GM12878 (cell line): ENCODE data around the gene RIMS1. TPM values are rescaled to one million over a fixed set of nuclear protein-coding genes. Genes with fewer than 3 reads are reported as not detected.

Experiments
- ATAC-seq: fragments of 200-7000 bp; cut with Tn5 transposase; 3 replicates; pipeline ENCODE4 v1.9.1; 2020; ENCODE audit warnings: mild to moderate bottlenecking, moderate library complexity
- BruUV-seq: library from RNA; stranded (reverse); fragments of 400-500 nt; replicated peaks from 2 replicates; lab custom pipeline; 2021; lab: Mats Ljungman, UMichigan
- CTCF ChIA-PET: fragments of 300-600 bp; sonication (Branson Sonifier 250); formaldehyde crosslinking; extraction: SDS; loops from one replicate; lab custom pipeline; 2021; ENCODE audit warnings: inconsistent platforms; lab: Yijun Ruan, JAX
- POLR2A ChIA-PET: fragments of 350-600 bp; formaldehyde crosslinking; extraction: SDS; loops from one replicate; lab custom pipeline; 2021; ENCODE audit warnings: inconsistent platforms; lab: Charles Lee
- RAD21 ChIA-PET: fragments of 300-600 bp; sonication (Branson Sonifier 250); formaldehyde crosslinking; loops from one replicate; lab custom pipeline; 2023; ENCODE audit warnings: antibody characterized with exemption; ENCODE audit not compliant: unreplicated experiment; lab: Charles Lee
- SMC1A ChIA-PET: fragments of 300-600 bp; sonication (Branson Sonifier 250); formaldehyde crosslinking; loops from one replicate; lab custom pipeline; 2023; ENCODE audit not compliant: unreplicated experiment, uncharacterized antibody; lab: Charles Lee
- DNase-seq: peaks from one replicate; pipeline ENCODE4 v3.0.0-alpha.2; 2011; ENCODE audit warnings: low read depth, low spot score
- FAIRE-seq: peaks from 3 replicates; lab custom pipeline; 2011; peaks lifted over from hg19 to GRCh38; lab: Jason Lieb, UNC
- H2AFZ ChIP-seq: 2 replicates; pipeline ENCODE4 v1.6.0; 2011; ENCODE audit warnings: low read depth, low read length, control low read depth; ENCODE audit not compliant: control insufficient read depth
- H3K27ac ChIP-seq: 2 replicates; pipeline ENCODE4 v1.5.1; 2011; ENCODE audit warnings: control low read depth; ENCODE audit not compliant: control insufficient read depth, insufficient read depth
- H3K27me3 ChIP-seq, 2 experiments: replicated peaks in 1 of 2; 2 replicates each; pipeline versions ENCODE4 v1.6.0 to v1.6.1; 2011; ENCODE audit warnings: low read length in 1 of 2; ENCODE audit not compliant: control insufficient read depth in 2 of 2, insufficient read depth in 2 of 2
- H3K36me3 ChIP-seq, 2 experiments: 2 replicates each; pipeline ENCODE4 v1.5.1; 2011; ENCODE audit warnings: low read length in 1 of 2; ENCODE audit not compliant: control insufficient read depth in 2 of 2, insufficient read depth in 2 of 2
- H3K4me1 ChIP-seq: 2 replicates; pipeline ENCODE4 v1.6.1; 2011; ENCODE audit warnings: mild to moderate bottlenecking, low read length, moderate library complexity, mixed read lengths; ENCODE audit not compliant: control insufficient read depth, insufficient read depth
- H3K4me2 ChIP-seq: 2 replicates; pipeline ENCODE4 v1.6.0; 2011; ENCODE audit warnings: control low read depth; ENCODE audit not compliant: control insufficient read depth, insufficient read depth
- H3K4me3 ChIP-seq: fragments of 200-600 bp; sonication (generic); 2 replicates; pipeline ENCODE4 v1.5.1; 2016
- H3K79me2 ChIP-seq: 2 replicates; pipeline ENCODE4 v1.6.0; 2011; ENCODE audit warnings: low read length; ENCODE audit not compliant: control insufficient read depth, insufficient read depth
- H3K9ac ChIP-seq: 2 replicates; pipeline ENCODE4 v1.8.0; 2011; ENCODE audit warnings: low read length, control low read depth, mixed read lengths; ENCODE audit not compliant: control insufficient read depth, insufficient read depth
- H3K9me3 ChIP-seq: replicated peaks from 3 replicates; pipeline ENCODE4 v1.5.1; 2011; ENCODE audit warnings: mild to moderate bottlenecking, low read length; ENCODE audit not compliant: control insufficient read depth, insufficient read depth
- H4K20me1 ChIP-seq: 2 replicates; pipeline ENCODE4 v1.6.0; 2011; ENCODE audit not compliant: control insufficient read depth, insufficient read depth
- CBFB ChIP-seq: IDR thresholded peaks from 2 replicates; pipeline ENCODE4 v1.6.1; 2016; ENCODE audit warnings: antibody characterized with exemption, low read depth
- CBX5 ChIP-seq: sonication (generic); IDR thresholded peaks from 2 replicates; pipeline ENCODE4 v1.6.1; 2016; ENCODE audit warnings: low read depth, moderate library complexity, mild to moderate bottlenecking, inconsistent platforms
- CREM ChIP-seq: IDR thresholded peaks from 2 replicates; pipeline ENCODE4 v1.6.1; 2014; ENCODE audit warnings: antibody characterized with exemption, low read depth
- EGR1 ChIP-seq, 2 experiments: IDR thresholded peaks; 1 replicate in 1 of 2; 2 replicates in 1 of 2; pipeline ENCODE4 v1.6.1; 2011 to 2012; ENCODE audit warnings: low read depth in 2 of 2, low read length in 2 of 2, borderline replicate concordance in 1 of 2, mild to moderate bottlenecking in 1 of 2, moderate library complexity in 1 of 2
- JUND ChIP-seq: IDR thresholded peaks from 2 replicates; pipeline ENCODE4 v1.6.1; 2012; ENCODE audit warnings: low read depth, mild to moderate bottlenecking, low read length, improper control_type of control experiment, moderate library complexity
- KAT2A ChIP-seq: conservative IDR thresholded peaks from 2 replicates; pipeline ENCODE4 v1.6.1; 2011; ENCODE audit warnings: low read depth, low read length; ENCODE audit not compliant: control insufficient read depth
- MYB ChIP-seq: fragments of 150-350 bp; IDR thresholded peaks from 2 replicates; pipeline ENCODE4 v1.6.1; 2014; ENCODE audit warnings: mild to moderate bottlenecking, low read depth, low read length, borderline replicate concordance
- NBN ChIP-seq: fragments of 450-650 bp; IDR thresholded peaks from 2 replicates; pipeline ENCODE4 v1.6.1; 2016
- NR2C1 ChIP-seq: fragments of 450-650 bp; IDR thresholded peaks from 2 replicates; pipeline ENCODE4 v1.6.1; 2017; ENCODE audit warnings: antibody characterized with exemption, mild to moderate bottlenecking, moderate library complexity
- RAD21 ChIP-seq: IDR thresholded peaks from 2 replicates; pipeline ENCODE4 v1.6.1; 2011; ENCODE audit warnings: mild to moderate bottlenecking, low read depth, low read length, moderate library complexity; ENCODE audit not compliant: insufficient read depth
- RFX5 ChIP-seq: IDR thresholded peaks from 2 replicates; pipeline ENCODE4 v1.6.1; 2011; ENCODE audit warnings: low read depth, low read length, improper control_type of control experiment
- SIX5 ChIP-seq: IDR thresholded peaks from 2 replicates; pipeline ENCODE4 v1.6.1; 2011; ENCODE audit warnings: mild to moderate bottlenecking, low read depth, low read length, moderate library complexity; ENCODE audit not compliant: severe bottlenecking
- SMARCA5 ChIP-seq: fragments of 450-650 bp; IDR thresholded peaks from 2 replicates; pipeline ENCODE4 v1.6.1; 2017; ENCODE audit warnings: mild to moderate bottlenecking
- SP1 ChIP-seq: IDR thresholded peaks from one replicate; pipeline ENCODE4 v1.6.1; 2011; ENCODE audit warnings: low read depth, low read length
- YY1 ChIP-seq: IDR thresholded peaks from 2 replicates; pipeline ENCODE4 v1.6.1; 2011; ENCODE audit warnings: low read depth, mild to moderate bottlenecking, low read length
- ZNF24 ChIP-seq: fragments of 450-650 bp; IDR thresholded peaks from 2 replicates; pipeline ENCODE4 v1.6.1; 2017; ENCODE audit warnings: antibody characterized with exemption, mild to moderate bottlenecking
- ZNF622 ChIP-seq: fragments of 450-650 bp; IDR thresholded peaks from 2 replicates; pipeline ENCODE4 v1.6.1; 2017; ENCODE audit warnings: mild to moderate bottlenecking, inconsistent platforms
- WGBS: methylation state at CpG from one replicate; pipeline ENCODE4 v1.1.6; 2016; ENCODE audit warnings: low lambda C conversion rate; ENCODE audit not compliant: insufficient replicate concordance, insufficient coverage; ENCODE audit errors: missing lambda C conversion rate; 5-methylcytosine and 5-hydroxymethylcytosine counted together
- in situ Hi-C: fragments of 300-500 bp; cut with MboI; formaldehyde crosslinking; loops from 9 replicates; pipeline ENCODE4 v1.14.3; 2018; ENCODE audit warnings: mixed read lengths
- intact Hi-C: fragments of 100-400 bp; cut with micrococcal nuclease; formaldehyde crosslinking; loops from one replicate; pipeline ENCODE4 v1.14.2; 2022; ENCODE audit not compliant: unreplicated experiment
- polyA plus RNA-seq, 11 experiments: library from polyadenylated mRNA; depleted of rRNA in 4 of 11; unstranded in 6 of 11; stranded (reverse) in 5 of 11; fragments of >200 nt; fragmentation: Nextera tagmentation in 4 of 11; fragmentation: Illumina TruSeq in 1 of 11; extraction: Ambion mirVana in 4 of 11; extraction: Trizol in 1 of 11; gene quantifications; 1 replicate in 1 of 11; 2 replicates in 10 of 11; pipeline versions ENCODE4 v1.2.1 to v1.2.3, GENCODE V29; 2011 to 2016; ENCODE audit warnings: inconsistent platforms in 2 of 11, missing spikeins in 2 of 11, low read depth in 1 of 11
- total RNA-seq, 4 experiments: library from RNA; depleted of rRNA in 3 of 4; stranded (reverse); fragments of >200 nt in 3 of 4; fragmentation: Illumina TruSeq in 1 of 4; extraction: Trizol in 1 of 4; gene quantifications; 2 replicates each; pipeline versions ENCODE4 v1.2.1 to v1.2.3, GENCODE V29; 2013 to 2021
- TF ChIP-seq, protein P1 (sequence below): IDR thresholded peaks from 2 replicates; pipeline ENCODE4 v1.6.1; 2011; ENCODE audit warnings: borderline replicate concordance, low read depth, mild to moderate bottlenecking, moderate library complexity, mixed read lengths, low read length; ENCODE audit not compliant: insufficient read depth; ENCODE audit errors: extremely low read length
- TF ChIP-seq, protein P2 (sequence below): fragments of 450-650 bp; IDR thresholded peaks from 2 replicates; pipeline ENCODE4 v1.6.1; 2014; ENCODE audit warnings: mild to moderate bottlenecking

Gene RIMS1
- total and polyA plus RNA-seq, 10 of the 15 experiments (the other 5 are each of a cell fraction or from before 2014, with no cell fraction given) = 0.05 to 0.76 (median 0.23) TPM

DNA sequence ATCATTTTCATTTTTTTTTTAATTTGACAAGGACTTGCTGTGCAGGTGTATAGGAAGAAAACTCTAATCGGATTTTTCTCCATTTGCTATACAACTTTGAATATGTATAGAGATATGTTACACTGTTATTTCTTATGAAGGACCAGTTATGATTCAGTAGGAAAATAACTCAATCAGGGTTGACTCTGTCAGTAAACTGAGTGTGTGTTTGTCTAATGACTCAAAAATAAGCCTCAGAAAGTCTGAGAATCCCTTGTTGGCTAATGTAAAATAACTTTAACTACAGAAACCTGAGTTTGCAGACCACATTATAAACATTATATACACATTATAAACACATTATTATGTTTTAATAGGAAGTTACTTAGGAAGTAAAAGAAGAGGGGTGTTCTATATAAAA is 352.6 kb downstream of the RIMS1 start:
- ATAC-seq (no peak), DNase-seq (no peak), FAIRE-seq (no peak)
- POLR2A ChIA-PET = no interaction called here
- Histone ChIP-seq H3K79me2 (no peaks in the 10 kb centered on the region), H3K4me2 (no peak overlapping the region), H4K20me1 (no peaks in the 10 kb centered on the region), H3K4me3 (no peak overlapping the region), H2AFZ (no peak overlapping the region), H3K36me3 (no peaks in the 10 kb centered on the region), H3K4me1 (no peaks in the 10 kb centered on the region), H3K9me3 (no peaks in the 10 kb centered on the region), H3K27me3 (no peaks in the 10 kb centered on the region), H3K27ac (no peak overlapping the region), H3K9ac (no peak overlapping the region)
- no TSS peak for BruUV-seq
- in situ Hi-C loops (no loop called here), intact Hi-C loops (no loop called here)
- RAD21 ChIA-PET = no interaction called here
- CTCF ChIA-PET = no interaction called here
- no peak for TF ChIP-seq NR2C1
- TF ChIP-seq NBN = no peak
- no peak for TF ChIP-seq RFX5
- TF ChIP-seq, protein P1, sequence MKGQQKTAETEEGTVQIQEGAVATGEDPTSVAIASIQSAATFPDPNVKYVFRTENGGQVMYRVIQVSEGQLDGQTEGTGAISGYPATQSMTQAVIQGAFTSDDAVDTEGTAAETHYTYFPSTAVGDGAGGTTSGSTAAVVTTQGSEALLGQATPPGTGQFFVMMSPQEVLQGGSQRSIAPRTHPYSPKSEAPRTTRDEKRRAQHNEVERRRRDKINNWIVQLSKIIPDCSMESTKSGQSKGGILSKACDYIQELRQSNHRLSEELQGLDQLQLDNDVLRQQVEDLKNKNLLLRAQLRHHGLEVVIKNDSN = no peak
- no peak for TF ChIP-seq SIX5
- no peak for TF ChIP-seq KAT2A
- TF ChIP-seq CREM = no peak
- TF ChIP-seq CBFB = no peak
- no peak for TF ChIP-seq EGR1 (IDR thresholded peaks at IDR 0.05; ENCODE audit: borderline replicate concordance in 1 of 2, low read depth in 2 of 2, low read length in 2 of 2)
- TF ChIP-seq YY1 = no peak
- TF ChIP-seq SP1 = no peak
- no peak for TF ChIP-seq CBX5
- TF ChIP-seq, protein P2, sequence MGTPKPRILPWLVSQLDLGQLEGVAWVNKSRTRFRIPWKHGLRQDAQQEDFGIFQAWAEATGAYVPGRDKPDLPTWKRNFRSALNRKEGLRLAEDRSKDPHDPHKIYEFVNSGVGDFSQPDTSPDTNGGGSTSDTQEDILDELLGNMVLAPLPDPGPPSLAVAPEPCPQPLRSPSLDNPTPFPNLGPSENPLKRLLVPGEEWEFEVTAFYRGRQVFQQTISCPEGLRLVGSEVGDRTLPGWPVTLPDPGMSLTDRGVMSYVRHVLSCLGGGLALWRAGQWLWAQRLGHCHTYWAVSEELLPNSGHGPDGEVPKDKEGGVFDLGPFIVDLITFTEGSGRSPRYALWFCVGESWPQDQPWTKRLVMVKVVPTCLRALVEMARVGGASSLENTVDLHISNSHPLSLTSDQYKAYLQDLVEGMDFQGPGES = no peak
- no peak for TF ChIP-seq SMARCA5
- TF ChIP-seq ZNF622 = no peak
- TF ChIP-seq JUND = no peak
- TF ChIP-seq RAD21 = no peak
- no peak for TF ChIP-seq ZNF24
- TF ChIP-seq MYB = no peak
- SMC1A ChIA-PET = no interaction called here
- 78% methylated on average over 1 of the region's 1 CpG for WGBS
